ENCODE results near the gene FAAP100. TPM values are rescaled to one million over a fixed set of nuclear protein-coding genes. Genes with fewer than 3 reads are reported as not detected.

FAAP100 gene
- polyA plus RNA-seq, 1 donor = 26.9 TPM

DNA sequence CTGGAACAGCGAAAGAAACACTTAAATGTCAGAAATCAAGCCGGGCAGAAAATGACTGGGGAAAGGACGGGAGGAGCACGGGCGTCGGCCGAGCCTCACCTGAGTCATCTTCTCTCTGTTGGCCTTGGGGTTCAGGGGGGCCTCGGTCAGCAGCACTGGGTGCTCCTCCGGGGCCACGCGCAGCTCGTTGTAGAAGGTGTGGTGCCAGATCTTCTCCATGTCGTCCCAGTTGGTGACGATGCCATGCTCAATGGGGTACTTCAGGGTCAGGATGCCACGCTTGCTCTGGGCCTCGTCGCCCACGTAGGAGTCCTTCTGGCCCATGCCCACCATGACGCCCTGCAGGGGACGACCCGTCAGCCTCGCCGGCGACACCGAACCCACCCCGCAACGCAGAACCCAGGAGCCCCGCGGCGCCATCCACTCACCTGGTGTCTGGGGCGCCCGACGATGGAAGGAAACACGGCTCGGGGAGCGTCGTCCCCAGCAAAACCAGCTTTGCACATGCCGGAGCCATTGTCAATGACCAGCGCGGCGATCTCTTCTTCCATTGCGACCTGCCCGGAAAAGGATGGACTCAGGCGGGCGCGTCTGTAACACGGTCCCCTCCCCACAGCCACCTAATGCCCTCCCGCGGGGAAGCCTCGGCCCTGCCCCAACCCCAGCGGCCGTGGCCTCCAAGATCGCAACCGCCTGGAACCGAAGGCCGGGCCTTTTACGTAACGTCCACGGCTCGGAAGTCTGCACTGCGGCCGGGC is 40.2 kb downstream of the FAAP100 start:
- WGBS (ENCODE audit: insufficient coverage, low lambda C conversion rate) = 0% methylated on average over 1 of the region's 62 CpGs
- H3K36me3 ChIP-seq (ENCODE audit: control insufficient read depth, insufficient read depth, low read length) = peaks cover 35% of the 10 kb centered on the region
- H3K9me3 ChIP-seq (ENCODE audit: control insufficient read depth, low read depth, low read length) = peaks cover 3% of the 10 kb centered on the region
- H3K4me1 ChIP-seq (ENCODE audit: control insufficient read depth, insufficient read depth, low read length) = peaks cover 25% of the 10 kb centered on the region
- H3K27ac ChIP-seq (ENCODE audit: low read length) = peak overlapping the region; percentile 90
- H3K27me3 ChIP-seq (ENCODE audit: control insufficient read depth, insufficient read depth, low read length) = no peaks in the 10 kb centered on the region
- DNase-seq = peak in 1 of 2 donors; percentile 14
- H3K4me3 ChIP-seq (ENCODE audit: low read length) = peak overlapping the region; percentile 98

GRCh38 chr17:81511554-81511803 is 40.7 kb downstream of the FAAP100 start:
- H3K36me3 ChIP-seq (ENCODE audit: control insufficient read depth, insufficient read depth, low read length) = peaks cover 35% of the 10 kb centered on the region
- H3K4me3 ChIP-seq (ENCODE audit: low read length) = peak overlapping the region; percentile 98
- peaks cover 3% of the 10 kb centered on the region for H3K9me3 ChIP-seq (ENCODE audit: control insufficient read depth, low read depth, low read length)
- DNase-seq = no peak
- H3K27ac ChIP-seq (ENCODE audit: low read length) = peak overlapping the region; percentile 90
- no peaks in the 10 kb centered on the region for H3K27me3 ChIP-seq (ENCODE audit: control insufficient read depth, insufficient read depth, low read length)
- 0% methylated on average over 2 of the region's 9 CpGs for WGBS (ENCODE audit: insufficient coverage, low lambda C conversion rate)
- H3K4me1 ChIP-seq (ENCODE audit: control insufficient read depth, insufficient read depth, low read length) = peaks cover 23% of the 10 kb centered on the region

DNA sequence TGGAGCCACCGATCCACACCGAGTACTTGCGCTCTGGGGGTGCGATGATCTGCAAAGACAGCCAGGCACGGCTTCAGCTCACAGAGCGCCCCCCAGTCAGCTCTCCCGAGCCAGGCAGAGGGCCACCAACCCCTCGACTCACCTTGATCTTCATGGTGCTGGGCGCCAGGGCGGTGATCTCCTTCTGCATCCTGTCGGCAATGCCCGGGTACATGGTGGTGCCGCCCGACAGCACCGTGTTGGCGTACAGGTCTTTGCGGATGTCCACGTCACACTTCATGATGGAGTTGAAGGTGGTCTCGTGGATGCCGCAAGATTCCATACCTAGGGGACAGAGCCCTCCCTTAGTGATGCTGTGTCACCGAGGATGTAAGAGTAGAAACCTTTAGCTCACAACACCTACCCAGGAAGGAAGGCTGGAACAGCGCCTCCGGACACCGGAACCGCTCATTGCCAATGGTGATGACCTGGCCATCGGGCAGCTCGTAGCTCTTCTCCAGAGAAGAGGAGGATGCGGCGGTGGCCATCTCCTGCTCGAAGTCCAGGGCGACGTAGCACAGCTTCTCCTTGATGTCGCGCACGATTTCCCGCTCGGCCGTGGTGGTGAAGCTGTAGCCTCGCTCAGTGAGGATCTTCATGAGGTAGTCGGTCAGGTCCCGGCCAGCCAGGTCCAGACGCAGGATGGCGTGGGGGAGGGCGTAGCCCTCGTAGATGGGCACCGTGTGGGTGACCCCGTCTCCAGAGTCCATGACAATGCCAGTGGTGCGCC is 41.2 kb downstream of the FAAP100 start:
- Histone ChIP-seq H3K27ac (ENCODE audit: low read length) (peak overlapping the region; percentile 90), H3K4me3 (ENCODE audit: low read length) (peak overlapping the region; percentile 98), H3K36me3 (ENCODE audit: control insufficient read depth, insufficient read depth, low read length) (peaks cover 35% of the 10 kb centered on the region), H3K9me3 (ENCODE audit: control insufficient read depth, low read depth, low read length) (peaks cover 3% of the 10 kb centered on the region), H3K27me3 (ENCODE audit: control insufficient read depth, insufficient read depth, low read length) (no peaks in the 10 kb centered on the region), H3K4me1 (ENCODE audit: control insufficient read depth, insufficient read depth, low read length) (peaks cover 21% of the 10 kb centered on the region)
- DNase-seq = peak in 1 of 2 donors; percentile 27
- no CpG with 5 or more reads among the region's 48 CpGs for WGBS (ENCODE audit: insufficient coverage, low lambda C conversion rate)

DNA sequence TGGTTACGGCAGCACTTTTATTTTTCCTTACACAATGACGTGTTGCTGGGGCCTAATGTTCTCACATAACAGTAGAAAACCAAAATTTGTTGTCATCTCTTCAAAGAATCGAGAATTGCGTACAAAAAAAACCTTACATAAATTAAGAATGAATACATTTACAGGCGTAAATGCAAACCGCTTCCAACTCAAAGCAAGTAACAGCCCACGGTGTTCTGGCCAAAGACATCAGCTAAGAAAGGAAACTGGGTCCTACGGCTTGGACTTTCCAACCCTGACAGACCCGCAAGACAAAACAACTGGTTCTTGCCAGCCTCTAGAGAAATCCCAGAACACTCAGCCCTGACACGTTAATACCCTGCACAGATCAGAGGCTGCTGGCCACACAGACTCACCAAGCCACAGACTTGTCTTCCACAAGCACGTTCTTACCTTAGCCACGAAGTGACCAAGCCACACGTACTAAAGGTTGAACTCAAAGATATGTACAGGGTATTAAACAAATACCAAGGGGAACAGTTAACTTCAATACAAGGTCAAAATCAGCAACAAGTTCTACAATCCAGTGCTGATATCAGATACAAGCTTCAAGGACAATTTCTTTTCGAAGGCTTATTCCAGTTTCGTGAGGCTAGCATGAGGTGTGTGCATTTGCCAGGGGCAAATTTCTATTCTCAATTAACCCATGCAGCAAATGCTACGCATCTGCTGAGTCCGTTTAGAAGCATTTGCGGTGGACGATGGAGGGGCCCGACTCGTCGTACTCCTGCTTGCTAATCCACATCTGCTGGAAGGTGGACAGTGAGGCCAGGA is 42.0 kb downstream of the FAAP100 start:
- Histone ChIP-seq H3K36me3 (ENCODE audit: control insufficient read depth, insufficient read depth, low read length) (peaks cover 35% of the 10 kb centered on the region), H3K9me3 (ENCODE audit: control insufficient read depth, low read depth, low read length) (peaks cover 3% of the 10 kb centered on the region), H3K4me1 (ENCODE audit: control insufficient read depth, insufficient read depth, low read length) (peaks cover 14% of the 10 kb centered on the region), H3K4me3 (ENCODE audit: low read length) (peak overlapping the region; percentile 98), H3K27me3 (ENCODE audit: control insufficient read depth, insufficient read depth, low read length) (no peaks in the 10 kb centered on the region), H3K27ac (ENCODE audit: low read length) (peak overlapping the region; percentile 85)
- DNase-seq = peak in 1 of 2 donors; percentile 12
- WGBS (ENCODE audit: insufficient coverage, low lambda C conversion rate) = no CpG with 5 or more reads among the region's 22 CpGs

DNA sequence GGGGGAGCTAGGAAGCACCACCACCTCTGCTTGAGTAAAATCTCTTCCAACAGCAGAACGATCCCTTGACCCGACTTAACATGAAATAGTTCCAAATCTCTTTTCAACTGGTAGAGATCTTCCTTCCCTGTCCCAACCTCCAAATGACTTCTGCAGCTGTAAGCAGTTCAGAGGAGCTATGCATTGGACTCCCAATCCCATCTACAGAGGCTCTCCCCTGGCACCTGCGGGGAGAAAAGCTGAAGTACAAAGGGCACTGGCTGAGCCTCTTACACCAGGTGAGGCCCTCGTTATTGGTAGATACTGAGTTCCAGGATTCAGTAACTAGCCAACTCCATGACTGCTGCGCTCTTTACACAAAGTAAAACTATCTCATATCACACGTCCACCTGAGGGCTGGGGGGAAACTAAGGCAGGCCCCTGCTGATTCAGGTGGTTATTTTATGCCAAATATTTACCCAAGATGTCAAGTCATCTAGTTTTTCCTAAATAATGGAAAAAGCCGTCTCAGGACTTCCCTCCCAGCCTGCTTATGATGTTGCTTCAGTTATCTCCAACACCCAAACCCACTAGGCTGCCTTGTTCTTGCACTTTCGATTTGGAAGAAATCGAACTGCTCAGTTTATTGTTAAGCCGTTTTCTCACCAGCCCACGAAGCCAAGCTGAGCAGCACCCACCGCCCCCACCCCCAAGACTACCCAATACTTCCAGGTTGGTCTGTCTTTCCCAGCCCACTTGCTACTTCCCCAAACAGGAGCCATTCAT is 42.8 kb downstream of the FAAP100 start:
- DNase-seq = peak; percentile 59 to 84
- WGBS (ENCODE audit: insufficient coverage, low lambda C conversion rate) = 0% methylated on average over 1 of the region's 12 CpGs

GRCh38 chr17:81508639-81509206 is 43.4 kb downstream of the FAAP100 start:
- peaks cover 3% of the 10 kb centered on the region for H3K9me3 ChIP-seq (ENCODE audit: control insufficient read depth, low read depth, low read length)
- H3K4me3 ChIP-seq (ENCODE audit: low read length) = peak overlapping the region; percentile 98
- H3K36me3 ChIP-seq (ENCODE audit: control insufficient read depth, insufficient read depth, low read length) = peaks cover 35% of the 10 kb centered on the region
- peak overlapping the region; percentile 85 for H3K27ac ChIP-seq (ENCODE audit: low read length)
- peaks cover 14% of the 10 kb centered on the region for H3K4me1 ChIP-seq (ENCODE audit: control insufficient read depth, insufficient read depth, low read length)
- DNase-seq = peak in 1 of 2 donors; percentile 38
- 82% methylated on average over 3 of the region's 10 CpGs for WGBS (ENCODE audit: insufficient coverage, low lambda C conversion rate)
- H3K27me3 ChIP-seq (ENCODE audit: control insufficient read depth, insufficient read depth, low read length) = no peaks in the 10 kb centered on the region

More for the DNA sequence above, 42.8 kb downstream of the FAAP100 start:
- Histone ChIP-seq H3K9me3 (ENCODE audit: control insufficient read depth, low read depth, low read length) (peaks cover 3% of the 10 kb centered on the region), H3K4me1 (ENCODE audit: control insufficient read depth, insufficient read depth, low read length) (peaks cover 14% of the 10 kb centered on the region), H3K27me3 (ENCODE audit: control insufficient read depth, insufficient read depth, low read length) (no peaks in the 10 kb centered on the region), H3K27ac (ENCODE audit: low read length) (peak overlapping the region; percentile 85), H3K36me3 (ENCODE audit: control insufficient read depth, insufficient read depth, low read length) (peaks cover 35% of the 10 kb centered on the region), H3K4me3 (ENCODE audit: low read length) (peak overlapping the region; percentile 98)

DNA sequence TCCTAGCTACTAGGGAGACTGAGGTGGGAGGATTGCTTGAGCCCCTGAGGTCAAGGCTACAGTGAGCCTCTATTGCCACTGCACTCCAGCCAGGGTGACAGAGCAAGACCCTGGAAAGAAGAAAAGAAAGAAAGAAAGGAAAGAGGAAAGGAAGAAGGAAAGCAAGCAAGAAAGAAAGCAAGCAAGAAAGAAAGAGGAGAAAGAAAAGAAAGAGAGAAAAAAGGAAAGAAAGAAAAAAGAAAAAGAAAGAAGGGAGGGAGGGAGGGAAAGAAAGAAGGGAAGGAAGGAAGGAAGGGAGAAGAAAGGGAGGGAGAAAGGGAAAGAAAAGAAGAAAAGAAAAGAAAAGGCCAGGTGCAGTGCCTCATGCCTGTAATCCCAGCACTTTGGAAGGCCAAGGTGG is 48.5 kb downstream of the FAAP100 start:
- Histone ChIP-seq H3K4me1 (ENCODE audit: control insufficient read depth, insufficient read depth, low read length) (peaks cover under 1% of the 10 kb centered on the region), H3K4me3 (ENCODE audit: low read length) (no peak overlapping the region), H3K36me3 (ENCODE audit: control insufficient read depth, insufficient read depth, low read length) (peaks cover 2% of the 10 kb centered on the region), H3K9me3 (ENCODE audit: control insufficient read depth, low read depth, low read length) (no peaks in the 10 kb centered on the region), H3K27me3 (ENCODE audit: control insufficient read depth, insufficient read depth, low read length) (peaks cover 10% of the 10 kb centered on the region), H3K27ac (ENCODE audit: low read length) (no peak overlapping the region)
- DNase-seq = no peak

DNA sequence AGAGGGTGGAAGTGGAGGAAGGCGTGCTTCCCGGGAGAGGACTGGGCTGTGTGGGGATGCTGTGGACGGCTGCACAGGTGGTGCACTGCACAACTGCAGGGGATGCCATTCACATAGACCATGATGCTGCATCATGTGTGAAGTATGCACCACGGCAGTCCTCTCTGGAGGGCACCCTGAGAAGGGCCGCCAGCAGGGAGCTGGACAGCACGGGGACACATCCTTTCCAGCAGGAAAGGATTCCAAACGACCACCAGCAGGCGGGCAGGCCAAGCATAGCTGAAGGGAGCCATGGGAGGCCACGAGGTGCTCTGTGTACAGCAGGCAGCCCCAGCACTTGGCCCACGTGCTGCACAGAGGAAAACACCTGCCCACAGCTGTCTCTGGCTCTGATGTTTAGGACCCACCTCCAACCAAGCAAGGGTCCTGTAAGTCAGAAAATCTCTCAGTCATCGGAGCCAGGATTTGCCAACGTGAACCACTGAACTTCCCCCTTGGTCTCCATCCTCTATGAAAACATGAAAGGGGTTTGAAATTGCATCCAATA is 49.6 kb downstream of the FAAP100 start:
- H3K4me3 ChIP-seq (ENCODE audit: low read length) = no peak overlapping the region
- DNase-seq = no peak
- 95% methylated on average over 4 of the region's 12 CpGs for WGBS (ENCODE audit: insufficient coverage, low lambda C conversion rate)
- H3K27ac ChIP-seq (ENCODE audit: low read length) = no peak overlapping the region
- peaks cover 12% of the 10 kb centered on the region for H3K27me3 ChIP-seq (ENCODE audit: control insufficient read depth, insufficient read depth, low read length)
- no peaks in the 10 kb centered on the region for H3K36me3 ChIP-seq (ENCODE audit: control insufficient read depth, insufficient read depth, low read length)
- H3K9me3 ChIP-seq (ENCODE audit: control insufficient read depth, low read depth, low read length) = no peaks in the 10 kb centered on the region
- H3K4me1 ChIP-seq (ENCODE audit: control insufficient read depth, insufficient read depth, low read length) = no peaks in the 10 kb centered on the region

GRCh38 chr17:81500047-81500446 is 52.1 kb downstream of the FAAP100 start:
- Histone ChIP-seq H3K27ac (ENCODE audit: low read length) (no peak overlapping the region), H3K4me1 (ENCODE audit: control insufficient read depth, insufficient read depth, low read length) (no peaks in the 10 kb centered on the region), H3K27me3 (ENCODE audit: control insufficient read depth, insufficient read depth, low read length) (peaks cover 15% of the 10 kb centered on the region), H3K36me3 (ENCODE audit: control insufficient read depth, insufficient read depth, low read length) (no peaks in the 10 kb centered on the region), H3K9me3 (ENCODE audit: control insufficient read depth, low read depth, low read length) (no peaks in the 10 kb centered on the region), H3K4me3 (ENCODE audit: low read length) (no peak overlapping the region)
- DNase-seq = no peak
- no CpG with 5 or more reads among the region's 7 CpGs for WGBS (ENCODE audit: insufficient coverage, low lambda C conversion rate)
